HEK293 (cell line): Measurements from ENCODE around the gene HCRTR2.
A peak's percentile ranks its signal among the peaks of the same experiment; 100 is the strongest.

ENCODE experiments used
- CTCF ChIA-PET: fragments of 350-600 bp; formaldehyde crosslinking; extraction: SDS; loops from one replicate; lab custom pipeline; 2021; ENCODE audit warnings: antibody characterized with exemption; lab: Yijun Ruan, JAX
- POLR2A ChIA-PET: fragments of 300-600 bp; formaldehyde crosslinking; extraction: SDS; loops from one replicate; lab custom pipeline; 2020; ENCODE audit warnings: antibody characterized with exemption, inconsistent platforms; lab: Yijun Ruan, JAX
- H3K27ac ChIP-seq: fragments of 200-500 bp; sonication (Bioruptor generic); 2 replicates; pipeline ENCODE4 v1.5.1; 2014; ENCODE audit warnings: low read depth, low read length, control low read depth, inconsistent platforms; ENCODE audit errors: extremely low read depth
- H3K36me3 ChIP-seq, 2 experiments: fragments of 200-500 bp in 1 of 2; sonication (Bioruptor generic) in 1 of 2; 1 replicate in 1 of 2; 2 replicates in 1 of 2; pipeline ENCODE4 v1.5.1; 2014 to 2017; ENCODE audit warnings: inconsistent platforms in 2 of 2, low read length in 2 of 2; ENCODE audit not compliant: control insufficient read depth in 2 of 2, insufficient read depth in 1 of 2
- H3K4me1 ChIP-seq: fragments of 200-500 bp; sonication (Bioruptor generic); 2 replicates; pipeline ENCODE4 v1.5.1; 2014; ENCODE audit warnings: mild to moderate bottlenecking, low read length, inconsistent platforms; ENCODE audit not compliant: control insufficient read depth, insufficient read depth
- H3K4me3 ChIP-seq: 2 replicates; pipeline ENCODE4 v1.5.1; 2011; ENCODE audit warnings: low read depth, mild to moderate bottlenecking, control low read depth, low read length, moderate library complexity
- H3K9me3 ChIP-seq: fragments of 200-500 bp; sonication (Bioruptor generic); 2 replicates; pipeline ENCODE4 v1.5.1; 2014; ENCODE audit warnings: low read depth, low read length, inconsistent platforms; ENCODE audit not compliant: control insufficient read depth, insufficient read depth
- GLI2 ChIP-seq: fragments of 450-650 bp; formaldehyde crosslinking; IDR thresholded peaks from 2 replicates; pipeline ENCODE4; 2017; ENCODE audit warnings: missing biosample characterization, missing genetic modification characterization, low read depth, borderline replicate concordance
- GLIS1 ChIP-seq: fragments of 450-650 bp; formaldehyde crosslinking; IDR thresholded peaks from 2 replicates; pipeline ENCODE4 v1.5.1; 2016; ENCODE audit warnings: missing biosample characterization, missing genetic modification characterization
- KLF9 ChIP-seq: fragments of 450-650 bp; formaldehyde crosslinking; IDR thresholded peaks from 2 replicates; pipeline ENCODE4 v1.5.1; 2016; ENCODE audit warnings: missing biosample characterization, missing genetic modification characterization, low read depth
- SP3 ChIP-seq: fragments of 450-650 bp; formaldehyde crosslinking; IDR thresholded peaks from 2 replicates; pipeline ENCODE4 v1.5.1; 2016; ENCODE audit warnings: missing biosample characterization, missing genetic modification characterization
- TCF7L2 ChIP-seq: IDR thresholded peaks from 2 replicates; pipeline ENCODE4 v1.6.1; 2011; ENCODE audit warnings: low read depth, mild to moderate bottlenecking, inconsistent platforms, low read length, moderate library complexity, borderline replicate concordance
- TRIM28 ChIP-seq: IDR thresholded peaks from 2 replicates; pipeline ENCODE4 v1.6.1; 2011; ENCODE audit warnings: low read length, control low read depth, borderline replicate concordance
- ZBTB1 ChIP-seq: fragments of 450-650 bp; formaldehyde crosslinking; IDR thresholded peaks from 2 replicates; pipeline ENCODE4 v1.5.1; 2016; ENCODE audit warnings: missing biosample characterization, missing genetic modification characterization
- ZBTB17 ChIP-seq: fragments of 450-650 bp; formaldehyde crosslinking; IDR thresholded peaks from 2 replicates; pipeline ENCODE4 v1.5.1; 2016; ENCODE audit warnings: missing biosample characterization, missing genetic modification characterization
- ZIC2 ChIP-seq: fragments of 450-650 bp; formaldehyde crosslinking; IDR thresholded peaks from 2 replicates; pipeline ENCODE4 v1.5.1; 2016; ENCODE audit warnings: missing biosample characterization, missing genetic modification characterization
- ZNF292 ChIP-seq: fragments of 450-650 bp; formaldehyde crosslinking; IDR thresholded peaks from 2 replicates; pipeline ENCODE4 v1.5.1; 2016; ENCODE audit warnings: low read depth, missing biosample characterization, missing genetic modification characterization, borderline replicate concordance
- ZNF341 ChIP-seq: fragments of 450-650 bp; formaldehyde crosslinking; IDR thresholded peaks from 2 replicates; pipeline ENCODE4; 2016; ENCODE audit warnings: low read depth, missing biosample characterization, missing genetic modification characterization
- ZNF366 ChIP-seq: fragments of 450-650 bp; formaldehyde crosslinking; conservative IDR thresholded peaks from 2 replicates; pipeline ENCODE4 v1.5.1; 2016; ENCODE audit warnings: missing biosample characterization, missing genetic modification characterization
- ZNF529 ChIP-seq: fragments of 450-650 bp; formaldehyde crosslinking; IDR thresholded peaks from 2 replicates; pipeline ENCODE4 v1.5.1; 2017; ENCODE audit warnings: missing genetic modification characterization, missing biosample characterization; ENCODE audit not compliant: insufficient replicate concordance
- ZNF561 ChIP-seq: fragments of 450-650 bp; IDR thresholded peaks from 2 replicates; pipeline ENCODE4 v1.5.1; 2018; ENCODE audit warnings: missing biosample characterization, missing genetic modification characterization, borderline replicate concordance
- ZNF660 ChIP-seq: fragments of 450-650 bp; IDR thresholded peaks from 2 replicates; pipeline ENCODE4 v1.5.1; 2018; ENCODE audit warnings: missing biosample characterization, mild to moderate bottlenecking, missing genetic modification characterization
- ZNF670 ChIP-seq: fragments of 450-650 bp; formaldehyde crosslinking; IDR thresholded peaks from 2 replicates; pipeline ENCODE4 v1.5.1; 2016; ENCODE audit warnings: missing biosample characterization, missing genetic modification characterization, low read depth
- ZNF792 ChIP-seq: fragments of 450-650 bp; formaldehyde crosslinking; IDR thresholded peaks from 2 replicates; pipeline ENCODE4 v1.5.1; 2016; ENCODE audit warnings: missing biosample characterization, missing genetic modification characterization
- ZXDB ChIP-seq: fragments of 450-650 bp; formaldehyde crosslinking; IDR thresholded peaks from 2 replicates; pipeline ENCODE4 v1.5.1; 2016; ENCODE audit warnings: missing biosample characterization, missing genetic modification characterization
- TF ChIP-seq, protein P1 (sequence below): fragments of 450-650 bp; formaldehyde crosslinking; IDR thresholded peaks from 2 replicates; pipeline ENCODE4 v1.5.1; 2016; ENCODE audit warnings: missing biosample characterization, missing genetic modification characterization
- TF ChIP-seq, protein P2 (sequence below): fragments of 450-650 bp; formaldehyde crosslinking; IDR thresholded peaks from 2 replicates; pipeline ENCODE4 v1.5.1; 2016; ENCODE audit warnings: missing biosample characterization, missing genetic modification characterization
- TF ChIP-seq, protein P3 (sequence below): fragments of 450-650 bp; formaldehyde crosslinking; IDR thresholded peaks from 2 replicates; pipeline ENCODE4 v1.5.1; 2016; ENCODE audit warnings: missing biosample characterization, missing genetic modification characterization
- TF ChIP-seq, protein P4 (sequence below): fragments of 450-650 bp; formaldehyde crosslinking; IDR thresholded peaks from 2 replicates; pipeline ENCODE4 v1.5.1; 2016; ENCODE audit warnings: missing biosample characterization, missing genetic modification characterization
- TF ChIP-seq, protein P5 (sequence below): sonication (generic); formaldehyde crosslinking; IDR thresholded peaks from 2 replicates; pipeline ENCODE4 v1.8.1; 2022; ENCODE audit warnings: mild to moderate bottlenecking, moderate library complexity, missing genetic modification reagents
- TF ChIP-seq, protein P6 (sequence below): fragments of 450-650 bp; formaldehyde crosslinking; IDR thresholded peaks from 2 replicates; pipeline ENCODE4 v1.5.1; 2016; ENCODE audit warnings: missing biosample characterization, missing genetic modification characterization

HCRTR2 gene

DNA sequence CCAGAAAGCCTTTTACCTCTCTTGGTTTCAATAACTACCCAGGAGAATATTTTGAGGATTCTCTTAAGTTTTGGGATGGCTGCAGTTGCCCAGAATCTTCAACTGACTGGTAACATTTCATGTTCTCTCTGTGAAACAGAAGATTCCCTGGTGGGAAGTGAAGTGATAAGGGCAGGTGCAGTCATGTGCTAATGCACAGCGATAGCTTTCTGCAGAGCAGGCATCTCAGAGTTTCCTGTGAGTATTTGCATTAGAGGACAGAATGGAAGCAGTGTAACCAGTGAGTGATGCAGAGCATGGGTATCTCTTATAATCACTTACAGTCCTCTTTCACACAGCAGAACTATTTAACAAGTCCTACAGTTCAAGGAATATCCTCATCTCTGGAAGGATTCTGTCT, 76.1 kb downstream of the HCRTR2 start:
- Histone ChIP-seq H3K9me3 (no peaks in the 10 kb centered on the region), H3K27ac (no peak overlapping the region), H3K36me3 (no peaks in the 10 kb centered on the region), H3K4me1 (no peaks in the 10 kb centered on the region), H3K4me3 (no peak overlapping the region)
- ChIA-PET CTCF (interaction anchor here (1.3 kb wide), 1 partner anchor 26 kb away, joined by 3 read pairs; no protein-coding TSS in a partner anchor), POLR2A (interaction anchor here (0.5 kb wide), 1 partner anchor 474 kb away, joined by 3 read pairs; no protein-coding TSS in a partner anchor)
- TF ChIP-seq ZNF660 (peak; percentile 47; the same call in 1 of the 2 replicates), KLF9 (tag by site-specific recombination) (no peak), SP3 (tag by site-specific recombination) (no peak), GLI2 (tag by site-specific recombination) (no peak), ZIC2 (tag by site-specific recombination) (no peak)
- TF ChIP-seq, protein P1, sequence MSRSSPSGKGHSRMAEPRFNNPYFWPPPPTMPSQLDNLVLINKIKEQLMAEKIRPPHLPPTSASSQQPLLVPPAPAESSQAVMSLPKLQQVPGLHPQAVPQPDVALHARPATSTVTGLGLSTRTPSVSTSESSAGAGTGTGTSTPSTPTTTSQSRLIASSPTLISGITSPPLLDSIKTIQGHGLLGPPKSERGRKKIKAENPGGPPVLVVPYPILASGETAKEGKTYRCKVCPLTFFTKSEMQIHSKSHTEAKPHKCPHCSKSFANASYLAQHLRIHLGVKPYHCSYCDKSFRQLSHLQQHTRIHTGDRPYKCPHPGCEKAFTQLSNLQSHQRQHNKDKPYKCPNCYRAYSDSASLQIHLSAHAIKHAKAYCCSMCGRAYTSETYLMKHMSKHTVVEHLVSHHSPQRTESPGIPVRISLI (tag by site-specific recombination), result no peak
- TF ChIP-seq, protein P2, sequence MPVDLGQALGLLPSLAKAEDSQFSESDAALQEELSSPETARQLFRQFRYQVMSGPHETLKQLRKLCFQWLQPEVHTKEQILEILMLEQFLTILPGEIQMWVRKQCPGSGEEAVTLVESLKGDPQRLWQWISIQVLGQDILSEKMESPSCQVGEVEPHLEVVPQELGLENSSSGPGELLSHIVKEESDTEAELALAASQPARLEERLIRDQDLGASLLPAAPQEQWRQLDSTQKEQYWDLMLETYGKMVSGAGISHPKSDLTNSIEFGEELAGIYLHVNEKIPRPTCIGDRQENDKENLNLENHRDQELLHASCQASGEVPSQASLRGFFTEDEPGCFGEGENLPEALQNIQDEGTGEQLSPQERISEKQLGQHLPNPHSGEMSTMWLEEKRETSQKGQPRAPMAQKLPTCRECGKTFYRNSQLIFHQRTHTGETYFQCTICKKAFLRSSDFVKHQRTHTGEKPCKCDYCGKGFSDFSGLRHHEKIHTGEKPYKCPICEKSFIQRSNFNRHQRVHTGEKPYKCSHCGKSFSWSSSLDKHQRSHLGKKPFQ, result no peak

DNA sequence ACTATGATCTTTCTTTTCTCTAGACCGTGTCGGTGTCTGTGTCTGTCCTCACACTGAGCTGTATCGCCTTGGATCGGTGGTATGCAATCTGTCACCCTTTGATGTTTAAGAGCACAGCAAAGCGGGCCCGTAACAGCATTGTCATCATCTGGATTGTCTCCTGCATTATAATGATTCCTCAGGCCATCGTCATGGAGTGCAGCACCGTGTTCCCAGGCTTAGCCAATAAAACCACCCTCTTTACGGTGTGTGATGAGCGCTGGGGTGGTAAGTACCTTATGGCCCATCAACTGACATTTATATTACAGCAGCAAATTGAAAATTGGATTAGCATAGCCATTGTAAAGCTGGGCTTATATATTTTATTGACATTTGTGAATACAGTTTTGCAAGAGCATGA, 80.8 kb downstream of the HCRTR2 start:
- peak; percentile 35; the same call in 1 of the 2 replicates for TF ChIP-seq ZBTB17 (tag by site-specific recombination)
- TF ChIP-seq, protein P3, sequence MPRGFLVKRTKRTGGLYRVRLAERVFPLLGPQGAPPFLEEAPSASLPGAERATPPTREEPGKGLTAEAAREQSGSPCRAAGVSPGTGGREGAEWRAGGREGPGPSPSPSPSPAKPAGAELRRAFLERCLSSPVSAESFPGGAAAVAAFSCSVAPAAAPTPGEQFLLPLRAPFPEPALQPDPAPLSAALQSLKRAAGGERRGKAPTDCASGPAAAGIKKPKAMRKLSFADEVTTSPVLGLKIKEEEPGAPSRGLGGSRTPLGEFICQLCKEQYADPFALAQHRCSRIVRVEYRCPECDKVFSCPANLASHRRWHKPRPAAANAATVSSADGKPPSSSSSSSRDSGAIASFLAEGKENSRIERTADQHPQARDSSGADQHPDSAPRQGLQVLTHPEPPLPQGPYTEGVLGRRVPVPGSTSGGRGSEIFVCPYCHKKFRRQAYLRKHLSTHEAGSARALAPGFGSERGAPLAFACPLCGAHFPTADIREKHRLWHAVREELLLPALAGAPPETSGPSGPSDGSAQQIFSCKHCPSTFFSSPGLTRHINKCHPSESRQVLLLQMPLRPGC (tag by site-specific recombination), result no peak
- TF ChIP-seq, all 188 proteins: peak for 1
- Histone ChIP-seq H3K4me1 (no peaks in the 10 kb centered on the region), H3K36me3 (no peaks in the 10 kb centered on the region), H3K4me3 (no peak overlapping the region), H3K9me3 (no peaks in the 10 kb centered on the region), H3K27ac (no peak overlapping the region)
- CTCF ChIA-PET, result interaction anchor here (1.0 to 1.5 kb wide), 2 partner anchors 22 to 378 kb away, joined by 3 to 6 read pairs; no protein-coding TSS in a partner anchor
- POLR2A ChIA-PET, result no interaction called here

DNA sequence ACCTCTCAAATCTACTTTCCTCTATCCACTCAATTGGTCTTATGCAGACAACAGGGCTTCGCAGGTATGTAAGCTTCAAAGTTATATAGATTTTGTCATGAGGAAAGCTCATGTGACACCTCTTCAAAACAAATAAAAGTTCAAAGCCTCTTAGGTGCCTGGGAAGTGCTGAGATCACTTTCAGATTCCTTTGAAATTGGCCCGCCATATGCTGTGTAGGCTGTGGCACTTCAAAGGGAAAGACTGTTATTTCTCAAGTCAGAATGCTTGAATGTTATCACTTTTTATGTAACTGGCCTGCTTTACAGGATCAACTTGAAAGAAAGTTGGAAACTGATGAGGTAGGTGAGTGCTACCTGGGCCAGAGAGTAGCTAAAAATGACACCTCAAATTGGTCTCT, 85.9 kb downstream of the HCRTR2 start:
- Histone ChIP-seq H3K4me1 (no peaks in the 10 kb centered on the region), H3K4me3 (no peak overlapping the region), H3K9me3 (no peaks in the 10 kb centered on the region), H3K27ac (no peak overlapping the region), H3K36me3 (no peaks in the 10 kb centered on the region)
- ChIA-PET POLR2A (no interaction called here), CTCF (interaction anchor here (0.5 to 1.5 kb wide), 2 partner anchors 17 to 50 kb away, joined by 4 read pairs; no protein-coding TSS in a partner anchor)
- no peak for TF ChIP-seq ZNF341 (tag by site-specific recombination)
- TF ChIP-seq ZNF670 (tag by site-specific recombination), result no peak
- TF ChIP-seq ZNF529 (tag by site-specific recombination), result no peak
- no peak for TF ChIP-seq ZNF792 (tag by site-specific recombination)
- TF ChIP-seq, protein P4, sequence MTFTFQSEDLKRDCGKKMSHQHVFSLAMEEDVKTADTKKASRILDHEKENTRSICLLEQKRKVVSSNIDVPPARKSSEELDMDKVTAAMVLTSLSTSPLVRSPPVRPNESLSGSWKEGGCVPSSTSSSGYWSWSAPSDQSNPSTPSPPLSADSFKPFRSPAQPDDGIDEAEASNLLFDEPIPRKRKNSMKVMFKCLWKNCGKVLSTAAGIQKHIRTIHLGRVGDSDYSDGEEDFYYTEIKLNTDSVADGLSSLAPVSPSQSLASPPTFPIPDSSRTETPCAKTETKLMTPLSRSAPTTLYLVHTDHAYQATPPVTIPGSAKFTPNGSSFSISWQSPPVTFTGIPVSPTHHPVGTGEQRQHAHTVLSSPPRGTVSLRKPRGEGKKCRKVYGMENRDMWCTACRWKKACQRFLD (tag by site-specific recombination), result no peak
- no peak for TF ChIP-seq ZNF366
- TF ChIP-seq ZNF292 (tag by site-specific recombination), result no peak
- TF ChIP-seq, protein P5, sequence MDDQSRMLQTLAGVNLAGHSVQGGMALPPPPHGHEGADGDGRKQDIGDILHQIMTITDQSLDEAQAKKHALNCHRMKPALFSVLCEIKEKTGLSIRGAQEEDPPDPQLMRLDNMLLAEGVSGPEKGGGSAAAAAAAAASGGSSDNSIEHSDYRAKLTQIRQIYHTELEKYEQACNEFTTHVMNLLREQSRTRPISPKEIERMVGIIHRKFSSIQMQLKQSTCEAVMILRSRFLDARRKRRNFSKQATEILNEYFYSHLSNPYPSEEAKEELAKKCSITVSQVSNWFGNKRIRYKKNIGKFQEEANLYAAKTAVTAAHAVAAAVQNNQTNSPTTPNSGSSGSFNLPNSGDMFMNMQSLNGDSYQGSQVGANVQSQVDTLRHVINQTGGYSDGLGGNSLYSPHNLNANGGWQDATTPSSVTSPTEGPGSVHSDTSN (CRISPR knock-in tag), result no peak
- TF ChIP-seq ZXDB (tag by site-specific recombination), result no peak
- TF ChIP-seq ZBTB1 (tag by site-specific recombination), result no peak
- TF ChIP-seq TRIM28, result no peak
- no peak for TF ChIP-seq GLIS1
- no peak for TF ChIP-seq ZNF561 (tag by site-specific recombination)
- TF ChIP-seq TCF7L2, result no peak
- TF ChIP-seq, protein P6, sequence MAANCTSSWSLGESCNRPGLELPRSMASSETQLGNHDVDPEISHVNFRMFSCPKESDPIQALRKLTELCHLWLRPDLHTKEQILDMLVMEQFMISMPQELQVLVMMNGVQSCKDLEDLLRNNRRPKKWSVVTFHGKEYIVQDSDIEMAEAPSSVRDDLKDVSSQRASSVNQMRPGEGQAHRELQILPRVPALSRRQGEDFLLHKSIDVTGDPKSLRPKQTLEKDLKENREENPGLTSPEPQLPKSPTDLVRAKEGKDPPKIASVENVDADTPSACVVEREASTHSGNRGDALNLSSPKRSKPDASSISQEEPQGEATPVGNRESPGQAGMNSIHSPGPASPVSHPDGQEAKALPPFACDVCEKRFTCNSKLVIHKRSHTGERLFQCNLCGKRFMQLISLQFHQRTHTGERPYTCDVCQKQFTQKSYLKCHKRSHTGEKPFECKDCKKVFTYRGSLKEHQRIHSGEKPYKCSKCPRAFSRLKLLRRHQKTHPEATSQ (tag by site-specific recombination), result no peak
